Amniotic stem cell (primary cell): ENCODE measurements around the gene ZBED2.
"Not testable (repeated sequence)": the region's sequence is repeated elsewhere in the genome, so short reads cannot be mapped to it uniquely, and the experiment has no call there.

Source experiments
- DNase-seq: peaks from one replicate; lab custom pipeline; 2025; lab: John Stamatoyannopoulos, UW

ZBED2 gene, protein sequence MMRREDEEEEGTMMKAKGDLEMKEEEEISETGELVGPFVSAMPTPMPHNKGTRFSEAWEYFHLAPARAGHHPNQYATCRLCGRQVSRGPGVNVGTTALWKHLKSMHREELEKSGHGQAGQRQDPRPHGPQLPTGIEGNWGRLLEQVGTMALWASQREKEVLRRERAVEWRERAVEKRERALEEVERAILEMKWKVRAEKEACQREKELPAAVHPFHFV

DNA sequence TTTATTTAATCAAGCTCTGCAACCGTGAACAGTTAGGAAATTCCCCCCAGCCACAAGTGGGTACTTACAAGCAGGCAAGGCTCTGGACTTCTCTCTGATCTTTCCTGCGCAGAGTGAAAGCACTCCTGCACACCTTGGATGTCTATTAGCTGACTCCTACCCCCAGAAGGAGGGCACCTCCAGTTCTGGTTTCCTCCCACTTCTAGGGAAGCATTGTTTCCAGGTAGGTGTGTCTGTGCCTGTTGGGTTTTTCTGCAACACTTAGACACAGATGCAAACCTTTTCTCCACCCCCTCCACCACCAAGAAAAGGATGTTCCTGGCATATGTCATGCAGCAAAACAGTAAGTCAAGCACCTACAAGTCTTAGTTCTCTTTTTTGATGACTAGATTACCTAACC is at the start of gene ZBED2:
TSS of gene ZBED2 (minus strand) at position 115 of the 400 bp plus-strand sequence. CDS start 1,145 bp downstream, outside the sequence.
- no peak for DNase-seq

DNA sequence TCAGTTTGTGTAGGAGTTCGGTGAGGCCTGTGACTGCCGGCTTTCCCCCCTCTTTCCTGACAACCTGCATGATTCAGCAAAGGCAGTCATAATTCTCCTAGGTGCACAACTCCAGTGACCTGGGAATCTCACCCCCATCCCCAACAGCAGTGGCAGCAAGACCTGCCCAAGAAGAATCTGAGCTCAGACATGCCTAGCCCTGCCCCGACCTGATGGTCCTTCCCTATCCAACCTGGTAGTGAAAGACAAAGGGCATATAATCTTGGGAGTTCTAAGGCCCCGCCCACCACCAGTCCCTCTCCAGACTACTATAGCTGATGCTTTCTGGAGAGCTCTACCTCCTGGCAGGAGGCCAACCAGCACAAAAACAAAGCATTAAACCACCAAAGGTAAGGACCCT is 44.2 kb upstream of the ZBED2 start:
- no peak for DNase-seq

DNA sequence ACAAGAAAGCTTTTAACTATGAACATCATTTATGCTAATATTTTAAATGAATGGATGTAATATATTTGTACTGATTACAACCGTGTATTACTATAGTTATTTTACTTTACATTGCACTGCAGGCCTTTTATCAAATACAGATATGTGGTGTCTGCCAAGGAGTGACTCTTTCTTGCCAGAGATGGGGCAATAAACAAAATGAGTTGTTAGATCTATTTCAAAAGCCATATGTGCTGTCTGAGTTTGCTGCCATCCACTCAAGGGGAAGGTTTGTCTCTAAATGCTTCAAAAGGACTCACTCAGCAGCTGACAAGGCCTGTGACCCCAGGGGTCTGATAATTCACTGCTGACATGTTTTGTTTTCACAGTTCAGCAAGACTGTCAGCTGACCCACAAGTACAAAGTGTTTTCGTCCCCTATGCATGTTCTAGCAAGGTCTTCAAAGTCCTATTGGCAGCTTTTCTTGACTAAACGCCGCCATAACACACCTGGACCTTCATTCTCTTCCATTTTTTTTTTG is 41.3 kb upstream of the ZBED2 start:
- no peak for DNase-seq

DNA sequence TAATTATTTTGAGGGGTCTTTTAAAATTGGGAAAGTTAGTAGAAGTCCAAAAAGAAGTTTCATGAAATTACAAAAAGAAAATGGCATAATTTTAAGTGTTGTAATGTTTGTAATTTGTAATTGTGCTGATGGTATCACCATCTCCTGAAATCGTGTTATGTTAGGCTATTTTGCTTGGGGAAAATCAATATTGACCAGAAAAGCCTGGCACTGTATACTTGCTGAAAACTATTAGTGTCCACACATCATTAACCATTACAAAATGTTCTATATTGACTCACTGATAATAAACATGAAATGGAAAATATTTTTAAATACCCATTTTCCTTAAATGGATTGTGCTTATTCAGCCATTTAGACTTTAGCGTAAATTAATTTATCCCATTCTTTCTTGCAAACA is 40.3 kb upstream of the ZBED2 start:
- no peak for DNase-seq

DNA sequence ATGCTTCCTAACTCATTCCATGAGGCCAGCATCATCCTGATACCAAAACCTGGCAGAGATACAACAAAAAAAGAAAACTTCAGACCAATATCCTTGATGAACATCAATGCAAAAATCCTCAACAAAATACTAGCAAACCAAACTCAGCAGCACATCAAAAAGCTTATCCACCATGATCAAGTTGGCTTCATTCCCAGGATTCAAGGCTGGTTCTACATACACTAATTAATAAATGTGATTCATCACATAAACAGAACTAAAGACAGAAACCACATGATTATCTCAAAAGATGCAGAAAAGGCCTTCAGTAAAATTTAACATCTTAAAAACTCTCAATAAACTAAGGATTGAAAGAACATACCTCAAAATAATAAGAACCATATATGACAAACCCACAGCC is 35.5 kb upstream of the ZBED2 start:
- not testable (repeated sequence) for DNase-seq

DNA sequence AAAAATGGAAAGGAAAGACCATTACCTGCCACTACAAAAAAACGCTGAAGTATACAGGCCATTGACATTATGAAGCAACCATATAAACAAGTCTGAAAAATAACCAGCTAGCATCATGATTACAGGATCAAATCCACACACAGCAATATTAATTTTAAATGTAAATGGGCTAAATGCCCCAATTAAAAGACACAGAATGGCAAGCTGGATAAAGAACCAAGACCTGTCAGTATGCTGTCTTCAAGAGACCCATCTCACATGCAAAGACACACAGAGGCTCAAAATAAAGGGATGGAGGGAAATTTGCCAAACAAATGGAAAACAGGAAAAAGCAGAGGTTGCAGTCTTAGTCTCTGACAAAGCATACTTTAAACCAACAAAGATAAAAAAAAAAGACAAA is 33.9 kb upstream of the ZBED2 start:
- DNase-seq, result not testable (repeated sequence)

DNA sequence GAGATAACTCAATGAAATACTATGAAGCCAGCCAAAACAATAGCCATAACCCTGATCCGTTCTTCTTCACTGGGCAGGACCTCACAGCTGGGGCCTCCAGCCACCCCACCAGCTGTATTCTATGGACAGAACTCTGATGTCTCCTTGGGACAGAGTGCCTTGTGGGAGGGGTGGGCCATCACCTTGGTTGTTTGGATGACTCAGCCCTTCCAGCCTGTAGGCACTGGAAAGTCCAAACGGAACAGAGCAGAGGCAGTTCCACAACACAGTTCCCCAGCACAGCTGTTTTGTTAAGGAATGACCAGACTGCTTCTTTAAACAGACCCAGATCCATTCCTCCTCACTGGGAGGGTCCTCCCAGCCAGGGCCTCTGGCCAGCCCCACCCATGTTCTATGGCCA is 31.9 kb upstream of the ZBED2 start:
- no peak for DNase-seq

DNA sequence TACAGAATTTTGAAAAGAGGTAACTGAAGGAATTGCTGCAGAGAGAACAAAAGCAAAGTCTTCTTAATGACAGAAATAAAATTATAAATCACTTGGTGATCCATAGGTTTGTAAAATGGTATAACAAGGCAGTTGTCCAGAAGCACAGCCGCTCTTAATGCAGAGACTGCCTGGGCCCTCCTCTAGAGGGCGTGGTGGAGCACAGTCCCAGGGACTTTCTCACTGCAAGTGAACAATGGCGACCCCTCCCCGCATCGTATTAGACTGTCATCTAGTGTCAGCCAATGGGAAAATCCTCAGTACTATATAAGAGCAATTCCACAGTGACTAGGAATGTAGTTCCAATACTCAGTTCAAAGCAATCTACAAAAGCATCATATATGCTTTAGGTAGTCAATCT is 26.4 kb upstream of the ZBED2 start:
- no peak for DNase-seq

DNA sequence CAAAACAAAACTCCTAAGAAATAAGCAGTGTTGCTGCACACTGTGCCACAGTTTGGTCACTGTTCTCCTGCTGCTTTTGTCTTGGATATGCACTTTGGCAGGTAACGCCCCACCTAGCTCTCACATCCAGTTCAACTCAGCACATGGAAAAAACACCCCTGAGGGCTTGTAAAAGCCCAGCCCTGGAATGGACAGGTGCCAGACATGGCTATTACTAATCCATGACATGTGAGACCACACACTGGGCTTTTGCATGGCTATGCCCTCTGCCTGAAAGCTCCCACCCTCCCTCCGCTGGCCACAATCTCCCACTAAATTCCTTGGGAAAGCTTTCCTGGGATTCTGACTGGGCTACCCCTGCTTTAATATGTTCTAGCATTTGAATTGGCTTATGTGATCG is 24.7 kb upstream of the ZBED2 start:
- DNase-seq, result no peak

DNA sequence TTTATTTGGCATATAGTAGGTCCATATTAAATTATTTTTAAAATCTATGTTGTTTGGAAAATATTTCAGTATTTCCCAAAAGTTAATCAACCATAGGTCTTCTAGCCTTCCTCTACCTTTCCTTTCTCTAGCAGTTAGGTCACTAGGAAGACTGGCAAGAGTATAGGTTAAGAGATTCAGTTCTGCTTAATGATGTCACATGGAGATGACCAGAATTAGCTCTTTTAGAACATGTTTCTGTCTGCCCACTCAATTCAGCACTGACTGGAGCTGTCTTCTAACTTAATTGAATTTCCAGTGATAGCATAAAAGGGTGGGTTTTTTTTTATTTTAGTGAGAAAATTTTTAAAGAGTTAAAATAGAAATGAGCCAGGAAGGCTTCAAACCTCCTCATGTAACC is 23.8 kb upstream of the ZBED2 start:
- no peak for DNase-seq

DNA sequence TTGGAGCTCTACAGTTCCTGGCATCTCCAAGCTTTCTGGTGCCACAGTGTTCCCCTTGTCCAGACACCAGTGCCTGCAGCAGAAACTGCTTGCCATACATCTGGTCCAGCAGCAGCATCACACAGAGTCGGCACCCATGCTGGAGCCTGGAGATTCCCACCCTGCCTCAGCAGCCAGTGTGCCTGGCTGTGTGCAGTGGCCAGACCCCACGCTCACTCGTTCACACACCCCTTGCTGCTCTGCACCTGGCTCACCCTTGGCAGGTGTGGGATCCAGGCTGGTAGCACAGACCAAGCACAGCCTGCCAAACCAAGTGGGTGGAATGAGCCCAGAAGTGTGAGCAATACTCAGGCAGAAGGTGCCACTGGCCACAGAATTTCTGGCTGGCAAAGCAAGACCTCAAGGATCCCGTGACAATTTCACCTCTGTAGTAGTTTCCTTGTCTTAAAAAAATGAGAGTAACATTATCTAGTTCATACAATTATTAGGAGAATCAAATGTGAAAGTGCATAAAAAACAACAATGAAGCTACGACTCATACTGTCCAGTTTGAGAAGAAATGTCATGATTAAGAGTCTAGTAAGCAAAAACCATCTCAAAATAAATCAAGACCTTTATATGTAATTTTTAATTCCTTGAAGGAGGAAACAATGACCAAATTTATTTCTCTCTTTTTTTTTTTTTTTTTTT is 22.9 kb upstream of the ZBED2 start:
- DNase-seq, result no peak

DNA sequence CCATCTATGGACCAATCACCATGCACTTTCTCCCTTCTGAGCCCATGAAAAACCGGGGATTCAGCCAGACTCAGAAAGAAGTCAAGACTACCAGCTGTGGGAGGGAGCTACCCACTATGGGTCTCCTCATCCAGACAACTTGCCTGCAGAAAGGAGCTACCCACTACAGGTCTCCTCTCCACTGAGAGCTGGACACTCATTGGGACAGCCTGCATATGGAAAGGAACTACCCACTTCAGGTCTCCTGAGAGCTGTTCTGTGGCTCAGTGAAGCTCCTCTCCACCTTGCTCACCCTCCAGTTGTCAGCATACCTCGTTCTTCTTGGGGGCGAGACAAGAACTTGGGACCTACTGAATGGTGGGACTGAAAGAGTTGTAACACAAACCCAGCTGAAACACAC is 22.3 kb upstream of the ZBED2 start:
- DNase-seq, result no peak

DNA sequence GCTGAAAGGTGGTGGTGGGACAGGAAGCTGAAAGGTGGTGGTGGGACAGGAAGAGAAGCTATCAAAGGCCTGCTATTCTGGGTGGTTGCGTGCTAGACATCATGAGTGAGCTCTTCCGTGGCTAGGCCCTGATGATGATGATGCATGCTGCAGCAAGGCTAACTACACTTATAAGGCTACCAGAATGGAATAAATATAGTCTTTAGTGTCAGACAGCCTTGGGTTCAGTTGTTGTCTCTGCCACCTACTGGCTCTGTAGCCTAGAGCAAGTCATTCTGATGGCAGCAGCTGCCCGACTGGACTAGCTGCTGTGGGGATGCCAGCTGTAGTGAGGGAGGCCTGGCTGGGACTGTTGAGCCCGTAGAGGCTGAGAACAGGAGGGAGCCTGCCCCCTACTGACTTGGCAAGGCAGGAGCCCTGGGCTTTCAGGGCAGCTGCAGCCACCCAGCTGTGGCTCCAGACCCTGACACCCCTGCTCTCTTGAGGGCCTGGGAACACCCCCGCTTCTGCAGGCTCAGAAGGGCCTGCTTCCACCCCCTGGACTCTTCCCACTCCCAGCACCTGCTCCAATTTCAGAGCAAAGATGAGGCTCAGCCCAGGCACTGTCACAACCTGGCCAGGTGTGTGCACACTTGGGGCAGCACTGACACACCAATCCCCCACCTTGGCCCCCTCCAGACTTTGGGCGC is 21.4 kb upstream of the ZBED2 start:
- no peak for DNase-seq

DNA sequence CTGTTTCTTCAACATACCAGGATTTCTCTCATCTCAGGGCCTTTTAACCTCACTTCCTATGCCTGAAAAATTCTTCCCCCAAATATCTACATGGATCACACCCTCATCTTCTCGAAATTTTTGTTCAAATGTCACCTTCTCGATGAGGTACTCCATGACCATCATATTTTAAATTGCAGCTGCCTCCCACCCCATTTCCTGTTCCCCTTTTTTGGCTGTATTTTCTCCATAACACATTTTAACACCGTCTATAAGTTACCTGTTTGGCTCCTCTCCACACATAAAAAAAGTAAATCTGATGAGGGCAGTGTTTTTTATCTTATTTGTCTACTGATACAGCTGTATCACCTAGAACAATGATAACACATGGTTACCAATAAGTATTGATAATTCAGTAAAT is 20.7 kb upstream of the ZBED2 start:
- no peak for DNase-seq

DNA sequence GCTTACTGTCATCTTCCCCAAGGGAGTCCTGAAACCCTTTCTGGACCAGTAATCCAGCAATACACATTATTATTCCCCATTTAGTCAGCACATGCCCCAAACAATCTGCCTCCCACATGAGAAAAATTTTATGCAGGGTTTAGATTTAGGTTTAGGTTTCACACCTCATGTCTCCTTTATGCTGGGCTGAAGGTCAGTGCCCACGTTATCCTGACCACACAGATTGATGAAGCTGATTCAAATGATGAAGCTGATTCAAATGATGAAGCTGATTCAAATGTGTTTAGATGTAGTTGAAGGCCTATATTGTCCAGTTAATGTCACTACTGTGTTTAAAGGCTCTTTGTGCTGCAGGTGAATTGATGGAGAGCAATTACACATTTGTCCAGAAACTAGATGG is 18.1 kb upstream of the ZBED2 start:
- DNase-seq, result no peak

DNA sequence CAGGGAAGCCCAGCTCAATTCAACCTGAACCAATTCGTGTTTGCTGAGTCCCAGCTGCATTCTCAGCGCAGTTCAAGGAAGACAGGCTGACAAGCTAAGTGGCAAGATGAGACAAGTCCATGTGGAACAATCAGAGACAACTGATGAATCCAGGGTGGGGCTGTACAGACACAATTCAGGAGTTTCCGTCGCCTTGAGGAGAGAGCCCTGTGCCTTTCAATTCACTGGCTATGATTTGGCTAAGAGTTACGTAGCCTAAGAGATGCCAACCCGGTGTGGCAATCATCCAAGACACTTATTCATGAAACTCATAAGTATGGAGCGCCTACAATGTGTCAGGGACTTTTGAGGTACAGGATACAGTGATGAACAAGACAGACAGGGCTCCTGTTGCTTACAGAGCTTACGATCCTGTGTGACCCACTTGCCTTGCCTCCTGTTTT is 15.5 kb upstream of the ZBED2 start:
- no peak for DNase-seq

DNA sequence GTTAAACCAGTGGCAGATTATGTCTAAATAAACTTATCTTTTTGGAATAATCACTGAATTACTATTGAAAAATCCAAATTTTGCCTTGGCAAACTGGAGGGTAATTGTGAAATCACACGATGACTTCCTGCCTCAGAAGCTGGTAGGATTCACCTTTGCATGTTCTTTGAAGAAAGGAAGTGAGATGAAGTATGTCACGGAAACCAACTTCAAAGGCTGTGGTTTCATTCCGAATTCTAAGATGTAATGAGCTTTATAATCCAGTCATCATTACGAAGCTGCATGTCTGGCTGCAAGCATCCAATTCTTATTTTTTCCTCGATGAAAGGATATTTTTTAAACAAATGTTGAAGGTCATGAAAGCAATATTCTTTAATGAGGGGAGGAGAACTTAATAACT is 15.0 kb upstream of the ZBED2 start:
- DNase-seq, result no peak

DNA sequence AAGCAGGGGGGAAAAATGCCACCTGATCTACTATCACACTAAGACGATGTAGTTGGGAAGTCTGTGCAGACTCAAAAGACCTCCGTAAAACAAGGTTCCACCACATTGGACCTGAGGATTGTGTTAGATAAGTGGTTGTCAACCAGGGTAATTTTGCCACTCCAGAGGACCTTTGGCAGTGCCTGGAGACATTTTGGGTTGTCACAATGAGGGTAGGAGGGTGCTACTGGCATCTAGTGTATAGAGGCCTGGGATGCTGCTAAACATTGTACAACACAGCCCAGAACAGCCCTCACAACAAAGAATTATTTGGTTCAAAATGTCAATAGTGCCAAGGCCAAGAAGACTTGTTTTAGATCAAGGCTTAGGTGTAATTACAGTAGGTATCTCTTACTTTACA is 14.6 kb upstream of the ZBED2 start:
- DNase-seq, result no peak

DNA sequence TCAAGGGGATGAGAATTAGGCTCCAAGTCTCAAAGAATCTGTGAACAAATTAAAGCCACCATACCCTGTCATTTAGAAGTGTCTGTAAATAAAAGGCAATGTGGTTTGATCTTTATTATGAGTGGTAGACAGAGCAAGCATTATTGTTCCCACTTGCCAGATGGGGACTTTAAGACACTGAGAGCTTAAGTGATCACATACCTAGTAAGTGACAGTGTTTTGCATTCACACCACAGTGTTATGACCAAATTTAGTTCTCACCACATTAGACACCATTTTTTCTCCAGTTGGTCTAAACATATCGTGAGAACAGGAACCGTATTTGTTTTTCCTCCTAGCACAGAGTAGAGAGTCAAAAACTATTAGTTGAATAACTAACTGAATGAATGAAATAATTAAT is 13.2 kb upstream of the ZBED2 start:
- DNase-seq, result no peak

DNA sequence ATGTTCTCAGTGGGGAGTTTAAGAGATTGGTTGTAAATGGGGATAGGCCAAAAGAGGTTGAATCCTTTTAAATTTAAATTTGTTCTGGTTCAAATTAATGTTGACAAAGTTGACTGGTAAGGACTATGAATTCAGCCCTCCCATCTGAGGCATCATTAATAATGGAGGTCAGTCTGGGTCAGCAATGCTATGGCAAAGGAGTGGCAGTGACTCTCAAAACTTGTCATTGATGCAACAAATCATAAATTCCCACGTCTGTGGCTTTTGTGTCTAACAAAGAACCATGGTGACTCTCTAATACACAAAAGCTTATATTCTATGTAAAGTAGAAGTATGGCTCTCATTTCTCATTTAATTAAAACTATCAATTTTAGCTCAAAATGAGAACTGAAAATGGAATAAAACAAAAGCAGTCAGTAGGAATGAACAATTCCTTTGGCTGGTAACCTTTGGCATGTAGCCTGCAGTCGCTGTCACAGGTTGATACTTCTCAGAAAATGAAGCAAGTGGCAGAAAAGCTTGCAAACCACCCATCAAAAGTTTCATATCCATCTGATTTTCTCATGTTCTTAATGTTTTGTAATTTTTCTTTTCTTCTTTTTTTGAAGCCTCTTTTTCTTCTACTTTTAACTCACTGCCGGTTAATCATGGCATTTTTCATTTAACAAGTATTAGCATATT is 12.2 kb upstream of the ZBED2 start:
- DNase-seq, result no peak

DNA sequence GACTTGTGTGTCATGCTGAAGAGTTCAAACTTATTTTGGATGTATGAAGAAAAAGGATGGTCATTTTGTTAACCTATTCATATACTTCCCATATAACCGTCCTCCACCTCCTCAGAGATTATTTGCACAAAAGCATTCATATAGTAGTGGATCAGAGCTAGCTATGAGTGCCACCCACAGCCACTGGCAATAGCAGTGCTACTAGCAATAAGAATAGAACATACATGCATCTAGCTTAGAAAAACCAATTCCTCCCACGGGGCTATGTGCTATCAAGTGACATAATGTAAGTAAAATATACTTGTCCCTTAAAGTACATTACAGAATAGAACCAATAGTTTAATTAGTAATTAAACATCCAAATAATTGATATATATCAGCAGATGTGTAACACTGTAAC is 10.3 kb upstream of the ZBED2 start:
- DNase-seq, result no peak

DNA sequence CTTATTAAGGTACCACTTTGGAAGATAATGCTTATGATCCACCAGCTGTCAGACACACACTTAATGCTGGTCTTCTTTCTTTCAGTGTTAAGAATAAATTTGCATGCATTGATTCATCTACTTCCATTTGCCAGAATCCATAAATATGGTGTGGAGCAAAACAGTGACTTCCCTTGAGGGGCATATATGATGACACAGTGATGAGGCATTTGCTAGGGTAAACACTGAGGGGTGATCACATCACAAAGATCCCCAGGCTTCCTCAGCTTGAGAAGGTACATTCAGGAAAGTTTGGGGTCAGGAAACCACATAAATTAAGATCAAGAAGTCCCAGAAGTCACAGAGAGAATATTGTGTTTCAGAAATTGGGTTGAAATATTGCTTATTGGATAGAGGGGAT is 9.9 kb upstream of the ZBED2 start:
- DNase-seq, result no peak

DNA sequence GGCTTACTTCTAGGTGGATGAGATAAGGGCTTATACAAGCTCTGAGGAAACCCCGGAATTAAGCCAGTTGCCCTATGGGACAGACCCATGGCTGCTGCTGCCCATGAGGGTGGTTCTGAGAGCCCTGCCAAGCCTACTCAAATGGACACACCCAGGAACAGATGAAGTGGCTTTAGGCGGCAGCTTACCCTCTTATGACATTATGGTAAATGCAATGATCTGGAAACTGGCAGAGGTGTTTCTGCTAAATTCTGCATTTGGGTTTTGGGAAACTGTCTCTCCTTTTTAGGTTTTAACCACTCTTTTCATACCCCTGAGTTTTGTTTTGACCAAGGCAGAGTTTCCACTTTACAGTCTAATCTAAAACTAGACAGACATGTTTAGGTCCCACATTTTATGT is 9.0 kb upstream of the ZBED2 start:
- DNase-seq, result no peak
